Brain microvascular endothelial cell (primary cell): ENCODE results near the gene HAPLN1.

Source experiments
- DNase-seq: peaks from one replicate; pipeline ENCODE4 v3.0.0-alpha.2; 2020
- H3K27ac ChIP-seq: fragments of 250-450 bp; sonication (Bioruptor Pico); 2 replicates; pipeline ENCODE4 v1.5.1; 2020; ENCODE audit warnings: mild to moderate bottlenecking, moderate library complexity
- H3K27me3 ChIP-seq: fragments of 250-450 bp; sonication (Bioruptor Pico); replicated peaks from 2 replicates; pipeline ENCODE4 v1.5.1; 2020; ENCODE audit warnings: mild to moderate bottlenecking
- H3K36me3 ChIP-seq: fragments of 250-450 bp; sonication (Bioruptor Pico); replicated peaks from 2 replicates; pipeline ENCODE4 v1.5.1; 2020; ENCODE audit warnings: mild to moderate bottlenecking
- H3K4me3 ChIP-seq: 2 replicates; pipeline ENCODE4 v1.5.1; 2011; ENCODE audit warnings: low read depth, mild to moderate bottlenecking, control low read depth, low read length, moderate library complexity
- CTCF ChIP-seq: IDR thresholded peaks from 2 replicates; pipeline ENCODE4 v1.5.1; 2011; ENCODE audit warnings: low read depth, mild to moderate bottlenecking, moderate library complexity, low read length, control low read depth, inconsistent platforms; ENCODE audit errors: missing control alignments
- in situ Hi-C: cut with HindIII; loops from 2 replicates; pipeline ENCODE4 v1.10.0; 2017; ENCODE audit warnings: low sequenced_read_pairs, low pct_ligation_motif_present

HAPLN1 gene

GRCh38 chr5:83720836-83721537, at the start of gene HAPLN1:
Gene HAPLN1, minus strand, starts transcription at chr5:83720855. Its CDS starts 47,332 bp downstream, at chr5:83673523.
- no peaks in the 10 kb centered on the region for H3K36me3 ChIP-seq
- DNase-seq: no peak
- in situ Hi-C loops: no loop called here
- H3K27me3 ChIP-seq: no peaks in the 10 kb centered on the region
- no peak for TF ChIP-seq CTCF
- peak within 1 kb of the TSS; percentile 71 for H3K4me3 ChIP-seq
- peak within 1 kb of the TSS; percentile 37 for H3K27ac ChIP-seq

DNA sequence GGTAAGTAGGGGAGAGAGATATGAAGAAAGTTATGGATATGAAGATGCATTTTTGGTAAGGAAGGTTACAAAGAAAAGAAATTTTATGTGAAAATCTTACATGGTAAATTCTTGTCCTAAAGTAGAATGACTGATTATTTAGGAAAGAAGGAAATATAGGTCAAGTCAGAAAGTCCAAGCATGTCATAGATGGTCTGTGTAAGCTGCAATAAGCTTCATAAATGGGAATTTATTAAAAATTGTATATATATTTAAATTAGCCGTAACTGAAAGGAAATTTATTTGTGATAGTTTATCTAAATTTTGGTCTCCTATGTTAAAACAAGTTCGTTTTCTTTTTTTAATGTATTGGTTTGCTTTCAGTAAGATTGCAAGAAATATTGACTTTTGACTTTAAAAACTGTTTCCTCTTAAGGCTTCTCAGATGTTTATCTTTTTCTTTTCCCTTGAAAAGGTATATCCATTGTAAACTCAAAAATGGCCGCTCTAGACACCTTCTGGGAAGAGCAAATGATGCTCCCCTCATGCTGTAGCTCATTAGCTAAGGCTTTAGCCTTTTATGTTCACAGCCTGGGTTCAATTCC, 46.8 kb upstream of the HAPLN1 start:
- H3K4me3 ChIP-seq: no peak overlapping the region
- H3K36me3 ChIP-seq: no peaks in the 10 kb centered on the region
- no peak for TF ChIP-seq CTCF
- DNase-seq: no peak
- H3K27ac ChIP-seq: no peak overlapping the region
- no peaks in the 10 kb centered on the region for H3K27me3 ChIP-seq
- in situ Hi-C loops: no loop called here

GRCh38 chr5:83764101-83764500, 43.4 kb upstream of the HAPLN1 start:
- DNase-seq: no peak
- no peak overlapping the region for H3K4me3 ChIP-seq
- no peak overlapping the region for H3K27ac ChIP-seq
- no peak for TF ChIP-seq CTCF
- no peaks in the 10 kb centered on the region for H3K27me3 ChIP-seq
- H3K36me3 ChIP-seq: no peaks in the 10 kb centered on the region
- in situ Hi-C loops: no loop called here

- Histone ChIP-seq H3K4me3 (no peak overlapping the region), H3K27ac (no peak overlapping the region), H3K36me3 (no peaks in the 10 kb centered on the region), H3K27me3 (no peaks in the 10 kb centered on the region)
- in situ Hi-C loops: no loop called here
- TF ChIP-seq CTCF: no peak
- DNase-seq: no peak
Observed at GRCh38 chr5:83760579-83760978, 39.9 kb upstream of the HAPLN1 start.

DNA sequence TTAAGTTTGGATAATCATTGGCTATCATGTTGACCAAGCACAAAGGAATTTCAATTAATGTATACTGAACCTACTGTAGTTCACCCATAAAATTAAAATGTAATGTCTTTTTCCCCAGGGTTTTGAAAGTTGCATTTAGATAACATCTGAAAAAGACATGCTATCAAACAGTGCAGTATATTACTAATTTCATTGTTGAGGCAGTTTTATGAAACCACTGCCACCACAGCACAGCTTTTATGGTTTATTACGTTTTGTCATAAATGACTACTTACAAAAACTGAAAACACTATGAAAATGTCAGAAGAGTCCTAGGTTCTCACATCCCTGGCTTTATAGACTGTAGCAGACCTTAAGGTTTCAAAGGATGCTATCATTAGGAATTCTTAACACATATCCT, 32.0 kb upstream of the HAPLN1 start:
- no peak for DNase-seq
- Histone ChIP-seq H3K36me3 (no peaks in the 10 kb centered on the region), H3K27ac (no peak overlapping the region), H3K4me3 (no peak overlapping the region), H3K27me3 (no peaks in the 10 kb centered on the region)
- in situ Hi-C loops: no loop called here
- no peak for TF ChIP-seq CTCF

GRCh38 chr5:83751201-83751600, 30.5 kb upstream of the HAPLN1 start:
- H3K36me3 ChIP-seq: no peaks in the 10 kb centered on the region
- no peak overlapping the region for H3K4me3 ChIP-seq
- TF ChIP-seq CTCF: no peak
- in situ Hi-C loops: no loop called here
- H3K27ac ChIP-seq: no peak overlapping the region
- DNase-seq: no peak
- no peaks in the 10 kb centered on the region for H3K27me3 ChIP-seq
